SK-N-SH treated with all-trans-retinoic acid at 6 μM for 48 hours (cell line): Measurements from ENCODE around the gene KLF6.
A peak's percentile ranks its signal among the peaks of the same experiment; 100 is the strongest.

ENCODE experiments used
- ATAC-seq: fragments of 200-7000 bp; cut with Tn5 transposase; 3 replicates; pipeline ENCODE4 v1.9.1; 2020; ENCODE audit warnings: mild to moderate bottlenecking, moderate library complexity
- BACH2 ChIP-seq: fragments of 250-450 bp; sonication (Bioruptor Pico); IDR thresholded peaks from 2 replicates; pipeline ENCODE4 v1.9.0; 2021; ENCODE audit warnings: mild to moderate bottlenecking, borderline replicate concordance
- CREB5 ChIP-seq: fragments of 250-450 bp; sonication (Bioruptor Pico); IDR thresholded peaks from 2 replicates; pipeline ENCODE4 v1.5.1; 2020; ENCODE audit warnings: low read depth, mild to moderate bottlenecking, moderate library complexity
- CSDC2 ChIP-seq: fragments of 250-450 bp; sonication (Bioruptor Pico); IDR thresholded peaks from 2 replicates; pipeline ENCODE4 v1.5.0; 2020; ENCODE audit warnings: mild to moderate bottlenecking, moderate library complexity
- CSRNP3 ChIP-seq: fragments of 250-450 bp; sonication (Bioruptor Pico); IDR thresholded peaks from 2 replicates; pipeline ENCODE4 v1.5.1; 2021; ENCODE audit warnings: mild to moderate bottlenecking, moderate library complexity
- ESRRG ChIP-seq: fragments of 250-450 bp; sonication (Bioruptor Pico); IDR thresholded peaks from 2 replicates; pipeline ENCODE4 v1.6.1; 2021; ENCODE audit warnings: mild to moderate bottlenecking
- GLIS3 ChIP-seq: fragments of 250-450 bp; sonication (Bioruptor Pico); IDR thresholded peaks from 2 replicates; pipeline ENCODE4 v1.5.0; 2020; ENCODE audit warnings: mild to moderate bottlenecking, moderate library complexity
- ISL1 ChIP-seq: fragments of 250-450 bp; sonication (Bioruptor Pico); IDR thresholded peaks from 2 replicates; pipeline ENCODE4 v2.1.2; 2022; ENCODE audit warnings: mild to moderate bottlenecking, moderate library complexity
- OSR1 ChIP-seq: fragments of 250-450 bp; sonication (Bioruptor Pico); IDR thresholded peaks from 2 replicates; pipeline ENCODE4 v1.8.0; 2022; ENCODE audit warnings: moderate library complexity, mild to moderate bottlenecking, inconsistent platforms
- PATZ1 ChIP-seq: fragments of 250-450 bp; sonication (Bioruptor Pico); IDR thresholded peaks from 2 replicates; pipeline ENCODE4 v1.8.0; 2020; ENCODE audit warnings: mild to moderate bottlenecking, moderate library complexity, borderline replicate concordance
- PPARA ChIP-seq: fragments of 250-450 bp; sonication (Bioruptor Pico); IDR thresholded peaks from 2 replicates; pipeline ENCODE4 v1.5.0; 2020; ENCODE audit warnings: mild to moderate bottlenecking, borderline replicate concordance
- RARB ChIP-seq: fragments of 250-450 bp; sonication (Bioruptor Pico); IDR thresholded peaks from 2 replicates; pipeline ENCODE4 v1.8.0; 2021; ENCODE audit warnings: mild to moderate bottlenecking, moderate library complexity
- SNAI2 ChIP-seq: fragments of 250-450 bp; sonication (Bioruptor Pico); IDR thresholded peaks from 2 replicates; pipeline ENCODE4 v1.5.0; 2020; ENCODE audit warnings: mild to moderate bottlenecking, moderate library complexity
- TCF4 ChIP-seq: fragments of 250-450 bp; sonication (Bioruptor Pico); IDR thresholded peaks from 2 replicates; pipeline ENCODE4 v1.8.0; 2021; ENCODE audit warnings: mild to moderate bottlenecking, moderate library complexity, borderline replicate concordance
- TOX ChIP-seq: fragments of 250-450 bp; sonication (Bioruptor Pico); IDR thresholded peaks from 2 replicates; pipeline ENCODE4 v1.8.0; 2021; ENCODE audit warnings: mild to moderate bottlenecking, moderate library complexity, borderline replicate concordance
- ZC3H10 ChIP-seq: fragments of 250-450 bp; sonication (Bioruptor Pico); IDR thresholded peaks from 2 replicates; pipeline ENCODE4 v1.5.1; 2021; ENCODE audit warnings: mild to moderate bottlenecking, moderate library complexity
- ZFP3 ChIP-seq: fragments of 250-450 bp; sonication (Bioruptor Pico); IDR thresholded peaks from 2 replicates; pipeline ENCODE4 v1.5.0; 2020; ENCODE audit warnings: mild to moderate bottlenecking, moderate library complexity
- ZFP30 ChIP-seq: fragments of 450-650 bp; formaldehyde crosslinking; IDR thresholded peaks from 2 replicates; pipeline ENCODE4 v1.5.0; 2022; ENCODE audit warnings: mild to moderate bottlenecking, moderate library complexity
- ZNF565 ChIP-seq: fragments of 450-650 bp; formaldehyde crosslinking; conservative IDR thresholded peaks from 2 replicates; pipeline ENCODE4 v1.5.0; 2020; ENCODE audit warnings: low read depth, mild to moderate bottlenecking, moderate library complexity
- ZNF8 ChIP-seq: fragments of 450-650 bp; formaldehyde crosslinking; IDR thresholded peaks from 2 replicates; pipeline ENCODE4 v1.5.0; 2020; ENCODE audit warnings: mild to moderate bottlenecking, moderate library complexity
- TF ChIP-seq, protein P1 (sequence below): fragments of 250-450 bp; sonication (Bioruptor Pico); IDR thresholded peaks from 2 replicates; pipeline ENCODE4 v1.5.0; 2020; ENCODE audit warnings: mild to moderate bottlenecking, moderate library complexity

KLF6 gene

GRCh38 chr10:3785851-3786271 is 852 bp upstream of the KLF6 start:
- TF ChIP-seq ZFP30 (CRISPR knock-in tag) (no peak), OSR1 (CRISPR knock-in tag) (no peak), CREB5 (CRISPR knock-in tag) (no peak), PATZ1 (CRISPR knock-in tag) (no peak), TCF4 (CRISPR knock-in tag) (no peak), ZFP3 (CRISPR knock-in tag) (no peak), ISL1 (CRISPR knock-in tag) (no peak), ESRRG (CRISPR knock-in tag) (no peak), ZC3H10 (CRISPR knock-in tag) (0 out of 2 replicates have a peak, but pooled peaks have one; percentile 45), GLIS3 (CRISPR knock-in tag) (no peak), TOX (CRISPR knock-in tag) (0 out of 2 replicates have a peak, but pooled peaks have one; percentile 14), RARB (CRISPR knock-in tag) (peak; percentile 85; the same call in 1 of the 2 replicates), PPARA (CRISPR knock-in tag) (no peak), CSDC2 (CRISPR knock-in tag) (no peak), CSRNP3 (no peak; the same call in 1 of the 2 replicates), BACH2 (CRISPR knock-in tag) (no peak), SNAI2 (CRISPR knock-in tag) (no peak), ZNF8 (CRISPR knock-in tag) (no peak)
- TF ChIP-seq, protein P1, sequence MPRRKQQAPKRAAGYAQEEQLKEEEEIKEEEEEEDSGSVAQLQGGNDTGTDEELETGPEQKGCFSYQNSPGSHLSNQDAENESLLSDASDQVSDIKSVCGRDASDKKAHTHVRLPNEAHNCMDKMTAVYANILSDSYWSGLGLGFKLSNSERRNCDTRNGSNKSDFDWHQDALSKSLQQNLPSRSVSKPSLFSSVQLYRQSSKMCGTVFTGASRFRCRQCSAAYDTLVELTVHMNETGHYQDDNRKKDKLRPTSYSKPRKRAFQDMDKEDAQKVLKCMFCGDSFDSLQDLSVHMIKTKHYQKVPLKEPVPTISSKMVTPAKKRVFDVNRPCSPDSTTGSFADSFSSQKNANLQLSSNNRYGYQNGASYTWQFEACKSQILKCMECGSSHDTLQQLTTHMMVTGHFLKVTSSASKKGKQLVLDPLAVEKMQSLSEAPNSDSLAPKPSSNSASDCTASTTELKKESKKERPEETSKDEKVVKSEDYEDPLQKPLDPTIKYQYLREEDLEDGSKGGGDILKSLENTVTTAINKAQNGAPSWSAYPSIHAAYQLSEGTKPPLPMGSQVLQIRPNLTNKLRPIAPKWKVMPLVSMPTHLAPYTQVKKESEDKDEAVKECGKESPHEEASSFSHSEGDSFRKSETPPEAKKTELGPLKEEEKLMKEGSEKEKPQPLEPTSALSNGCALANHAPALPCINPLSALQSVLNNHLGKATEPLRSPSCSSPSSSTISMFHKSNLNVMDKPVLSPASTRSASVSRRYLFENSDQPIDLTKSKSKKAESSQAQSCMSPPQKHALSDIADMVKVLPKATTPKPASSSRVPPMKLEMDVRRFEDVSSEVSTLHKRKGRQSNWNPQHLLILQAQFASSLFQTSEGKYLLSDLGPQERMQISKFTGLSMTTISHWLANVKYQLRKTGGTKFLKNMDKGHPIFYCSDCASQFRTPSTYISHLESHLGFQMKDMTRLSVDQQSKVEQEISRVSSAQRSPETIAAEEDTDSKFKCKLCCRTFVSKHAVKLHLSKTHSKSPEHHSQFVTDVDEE, result no peak
- ATAC-seq, result no peak

- TF ChIP-seq RARB (CRISPR knock-in tag) (no peak), SNAI2 (CRISPR knock-in tag) (0 out of 2 replicates have a peak, but pooled peaks have one; percentile 8)
- ATAC-seq, result peak; percentile 61
Measured at GRCh38 chr10:3785251-3785850, 342 bp upstream of the KLF6 start.

GRCh38 chr10:3783682-3784432 is 1.2 kb downstream of the KLF6 start:
- ATAC-seq, result no peak
- TF ChIP-seq ZNF565, result no peak
- TF ChIP-seq CSDC2 (CRISPR knock-in tag), result 0 out of 2 replicates have a peak, but pooled peaks have one; percentile 58
- no peak for TF ChIP-seq TCF4 (CRISPR knock-in tag)
- no peak for TF ChIP-seq ESRRG (CRISPR knock-in tag)
- TF ChIP-seq, protein P1, result peak; percentile 42; the same call in 1 of the 2 replicates
